GM12873 (cell line): ENCODE results near the gene FAM32A.

ENCODE experiments used
- CTCF ChIP-seq: IDR thresholded peaks from 2 replicates; pipeline ENCODE4 v1.5.1; 2012; ENCODE audit warnings: low read depth, mild to moderate bottlenecking, moderate library complexity, low read length, control low read depth; ENCODE audit not compliant: insufficient read depth; ENCODE audit errors: missing control alignments

The FAM32A gene

GRCh38 chr19:16185123-16185767, at the start of gene FAM32A:
FAM32A (plus strand) TSS chr19:16185410; CDS start chr19:16185443, 33 bp downstream.
- peak; percentile 25 for TF ChIP-seq CTCF

GRCh38 chr19:16135430-16136127, 49.6 kb upstream of the FAM32A start:
- TF ChIP-seq CTCF = no peak

- TF ChIP-seq CTCF = no peak
These were observed 48.8 kb upstream of the FAM32A start for GRCh38 chr19:16136185-16136999.

GRCh38 chr19:16139752-16140151, 45.5 kb upstream of the FAM32A start:
- TF ChIP-seq CTCF = no peak

GRCh38 chr19:16141043-16141442, 44.2 kb upstream of the FAM32A start:
- TF ChIP-seq CTCF = peak; percentile 40

GRCh38 chr19:16142032-16142580, 43.1 kb upstream of the FAM32A start:
- no peak for TF ChIP-seq CTCF
